Memory B cell (primary cell): ENCODE measurements around the gene KDM4B.
A peak's percentile ranks its signal among the peaks of the same experiment; 100 is the strongest.

Source experiments
- ATAC-seq: fragments of 150-1000 bp; cut with Tn5 transposase; 2 replicates; pipeline ENCODE4 v1.10.0; 2021; ENCODE audit warnings: low read depth, mild to moderate bottlenecking, moderate library complexity
- DNase-seq, 2 donors: peaks; one replicate each; pipeline ENCODE4 v3.0.0; 2022; ENCODE audit warnings: low spot score in 2 of 2
- H3K27ac Mint-ChIP-seq: one replicate; pipeline ENCODE4 v1.8.0; 2022; ENCODE audit warnings: mild to moderate bottlenecking, moderate library complexity, mixed read lengths
- H3K27me3 Mint-ChIP-seq: one replicate; pipeline ENCODE4 v1.8.0; 2022; ENCODE audit warnings: mixed read lengths
- H3K36me3 Mint-ChIP-seq: one replicate; pipeline ENCODE4 v1.8.0; 2022; ENCODE audit warnings: mild to moderate bottlenecking, mixed read lengths
- H3K4me1 Mint-ChIP-seq: one replicate; pipeline ENCODE4 v1.8.0; 2022; ENCODE audit warnings: mixed read lengths
- H3K4me3 Mint-ChIP-seq: one replicate; pipeline ENCODE4 v1.8.0; 2022; ENCODE audit warnings: mild to moderate bottlenecking, moderate library complexity, mixed read lengths
- H3K9me3 Mint-ChIP-seq: one replicate; pipeline ENCODE4 v1.8.0; 2022; ENCODE audit warnings: mixed read lengths

KDM4B gene

DNA sequence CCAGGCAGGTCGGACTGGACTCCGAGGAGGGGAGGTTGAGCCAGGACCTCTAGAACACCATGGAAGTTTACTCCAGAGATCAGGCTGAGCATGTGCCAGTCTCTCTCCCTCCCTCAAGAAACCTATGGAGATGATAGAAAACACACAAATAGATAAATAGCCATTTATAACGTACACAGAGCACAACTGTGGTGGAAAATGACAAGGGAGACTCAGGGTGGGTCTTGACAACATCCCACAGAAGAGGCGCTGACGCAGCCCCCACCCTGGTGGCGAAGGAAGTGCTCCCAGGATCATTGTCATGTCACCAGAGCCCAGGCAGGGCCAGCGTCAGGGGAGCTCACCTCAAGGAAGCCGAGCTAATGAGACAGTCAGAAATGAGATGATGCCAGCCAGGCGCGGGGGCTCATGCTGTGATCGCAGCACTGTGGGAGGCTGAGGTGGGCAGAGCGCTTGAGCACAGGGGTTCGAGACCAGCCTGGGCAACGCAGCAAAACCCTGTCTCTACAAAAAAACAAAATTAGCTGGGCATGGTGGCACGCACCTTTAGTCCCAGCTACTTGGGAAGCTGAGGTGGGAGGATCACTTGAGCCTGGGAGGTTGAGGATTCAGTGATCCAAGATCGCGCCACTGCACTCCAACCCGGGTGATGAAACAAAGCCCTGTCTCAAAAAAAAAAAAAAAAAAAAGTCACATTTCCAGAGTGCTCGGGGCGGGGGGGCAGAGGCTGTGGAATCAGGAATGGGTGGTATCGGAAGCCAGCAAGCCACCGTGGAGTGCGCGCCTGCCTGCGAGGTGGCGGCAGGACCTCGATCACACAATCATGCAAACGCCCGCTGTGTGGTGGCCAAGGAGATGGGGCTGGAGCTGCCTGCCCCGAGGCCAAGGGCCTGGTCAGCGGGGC is 178.4 kb downstream of the KDM4B start:
- Mint-ChIP-seq H3K9me3 (no peaks in the 10 kb centered on the region), H3K4me1 (peaks cover 10% of the 10 kb centered on the region), H3K27ac (no peak overlapping the region), H3K36me3 (peaks cover 15% of the 10 kb centered on the region), H3K4me3 (no peak overlapping the region), H3K27me3 (no peaks in the 10 kb centered on the region)
- DNase-seq (no peak), ATAC-seq (no peak)

DNA sequence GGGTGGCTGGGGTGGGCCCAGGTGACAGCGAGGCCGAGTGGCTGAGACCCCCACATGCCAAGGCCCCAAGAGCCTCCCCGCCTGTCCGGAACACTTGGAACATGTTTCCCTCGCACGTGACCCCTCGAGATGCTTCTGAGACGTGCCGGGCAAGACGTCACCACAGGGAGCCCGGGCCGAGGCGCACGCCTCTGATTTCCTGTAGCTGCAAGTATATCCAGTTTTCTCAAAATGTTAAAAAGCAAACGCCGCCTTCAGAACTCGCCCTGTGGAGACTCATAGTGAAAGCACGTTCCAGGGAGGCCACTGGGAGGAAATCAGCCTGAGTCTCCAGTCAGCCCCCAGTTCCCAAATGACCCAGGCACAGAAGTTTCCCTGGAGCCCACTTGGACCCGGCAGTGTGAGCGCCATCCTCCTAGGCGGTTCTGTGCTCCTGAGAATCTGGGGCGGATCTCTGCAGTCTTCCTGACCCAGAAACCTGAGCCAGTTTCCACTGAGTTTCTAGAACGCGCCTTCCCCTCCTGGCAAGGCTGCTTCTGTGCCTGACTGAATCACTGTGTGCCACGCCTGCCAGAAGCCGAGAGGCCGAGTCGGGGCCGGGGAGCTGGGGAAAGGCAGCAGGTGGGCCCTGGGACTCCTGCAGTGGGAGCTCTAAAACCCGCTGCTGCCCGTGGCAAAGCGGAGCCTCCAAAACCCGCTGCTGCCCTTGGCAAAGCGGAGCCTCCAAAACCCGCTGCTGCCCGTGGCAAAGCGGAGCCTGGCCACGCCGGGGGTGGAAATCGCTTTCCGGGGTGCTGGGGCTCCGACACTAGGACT is 179.3 kb downstream of the KDM4B start:
- H3K9me3 Mint-ChIP-seq: no peaks in the 10 kb centered on the region
- peaks cover 15% of the 10 kb centered on the region for H3K36me3 Mint-ChIP-seq
- no peak overlapping the region for H3K27ac Mint-ChIP-seq
- H3K27me3 Mint-ChIP-seq: no peaks in the 10 kb centered on the region
- DNase-seq (no peak), ATAC-seq (no peak)
- H3K4me3 Mint-ChIP-seq: no peak overlapping the region
- H3K4me1 Mint-ChIP-seq: peaks cover 4% of the 10 kb centered on the region

DNA sequence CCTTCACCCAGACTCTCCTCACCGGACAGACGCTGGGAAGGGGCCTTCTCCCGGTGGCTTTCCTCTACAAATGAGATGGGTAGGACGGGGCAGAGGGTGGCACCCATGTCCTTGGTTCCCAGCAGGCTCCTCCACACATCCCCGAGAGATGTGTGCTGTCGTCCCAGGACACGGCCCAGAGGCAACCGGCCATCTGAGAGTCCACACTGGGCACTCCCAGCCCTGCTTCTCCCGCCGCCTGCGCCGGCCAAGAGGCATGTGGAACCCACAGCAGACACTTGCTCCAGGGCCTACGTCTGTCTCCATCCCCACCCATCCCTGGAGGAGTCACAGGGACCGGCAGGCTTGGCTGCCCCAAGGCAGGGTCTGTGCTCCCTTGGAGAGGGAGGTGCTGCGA is 179.9 kb downstream of the KDM4B start:
- Mint-ChIP-seq H3K27me3 (no peaks in the 10 kb centered on the region), H3K4me3 (no peak overlapping the region), H3K36me3 (peaks cover 11% of the 10 kb centered on the region), H3K27ac (no peak overlapping the region), H3K9me3 (no peaks in the 10 kb centered on the region), H3K4me1 (no peaks in the 10 kb centered on the region)
- ATAC-seq (no peak), DNase-seq (no peak)

DNA sequence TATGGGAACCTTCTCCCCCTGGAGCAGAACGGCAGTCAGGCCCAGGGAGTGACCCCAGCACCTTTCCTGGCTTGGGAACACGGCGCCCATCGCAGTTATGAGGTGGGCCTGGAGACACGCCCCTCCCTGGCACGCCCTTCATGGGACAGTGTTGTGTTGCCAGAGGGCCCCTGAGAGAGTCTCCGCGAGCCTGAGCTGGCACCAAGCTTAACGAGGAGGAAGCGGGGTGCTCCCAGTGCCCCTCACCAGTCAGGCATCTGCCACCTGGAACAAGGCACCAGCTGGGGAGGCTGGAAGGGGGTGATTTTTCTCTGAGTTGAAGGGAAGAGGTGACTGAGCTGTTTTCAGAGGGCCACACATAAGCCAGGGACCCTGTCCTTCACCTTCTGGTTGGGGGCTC is 180.6 kb downstream of the KDM4B start:
- no peaks in the 10 kb centered on the region for H3K9me3 Mint-ChIP-seq
- DNase-seq (no peak), ATAC-seq (no peak)
- no peak overlapping the region for H3K27ac Mint-ChIP-seq
- H3K4me3 Mint-ChIP-seq: no peak overlapping the region
- H3K4me1 Mint-ChIP-seq: peaks cover 2% of the 10 kb centered on the region
- H3K27me3 Mint-ChIP-seq: no peaks in the 10 kb centered on the region
- H3K36me3 Mint-ChIP-seq: peaks cover 11% of the 10 kb centered on the region

DNA sequence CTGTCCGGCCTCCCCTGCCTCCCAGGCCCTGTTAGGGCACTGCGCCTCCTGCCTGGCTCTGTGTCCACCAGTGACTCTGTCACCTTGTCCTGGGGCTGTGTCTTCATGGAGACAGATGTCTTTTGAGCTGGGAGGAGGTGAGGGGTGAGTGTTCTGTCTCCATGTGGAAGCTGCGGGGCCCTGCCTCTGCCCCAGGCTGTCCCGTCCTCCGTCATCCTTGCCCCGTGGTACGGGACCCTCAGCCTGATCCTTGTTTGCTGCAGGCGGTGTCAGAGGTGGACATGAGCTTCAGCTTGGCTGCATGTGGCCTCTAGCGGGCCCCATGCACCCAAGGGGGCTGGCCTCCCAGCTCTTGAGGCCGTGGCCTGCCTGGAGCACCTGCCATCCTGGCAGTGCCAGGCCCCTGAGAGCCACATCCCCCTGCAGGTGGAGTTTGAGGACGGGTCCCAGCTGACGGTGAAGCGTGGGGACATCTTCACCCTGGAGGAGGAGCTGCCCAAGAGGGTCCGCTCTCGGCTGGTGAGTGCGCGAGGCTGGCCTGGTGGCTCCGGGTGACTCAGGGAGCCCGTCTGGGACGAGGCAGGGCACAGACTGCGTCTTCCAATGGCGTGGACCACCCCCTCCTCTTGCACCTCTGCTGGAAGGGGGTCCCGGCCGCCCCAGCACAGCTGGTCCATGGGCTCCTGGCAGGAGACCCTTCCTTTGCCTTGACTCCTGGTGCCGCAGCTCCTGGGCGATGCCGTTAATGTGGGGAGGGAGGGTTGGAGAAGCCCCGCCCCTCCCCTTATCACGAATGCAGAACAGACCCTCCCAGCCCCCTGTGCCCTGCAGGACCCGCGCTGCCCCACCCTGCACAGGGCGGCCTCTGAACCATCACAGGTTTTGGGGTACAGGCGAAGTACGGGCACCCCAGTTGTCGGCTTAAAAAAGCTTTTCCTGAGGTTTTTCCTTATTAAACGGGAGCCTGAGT is 181.3 kb downstream of the KDM4B start:
- DNase-seq (no peak), ATAC-seq (no peak)
- Mint-ChIP-seq H3K9me3 (no peaks in the 10 kb centered on the region), H3K27ac (no peak overlapping the region), H3K4me1 (peaks cover 2% of the 10 kb centered on the region), H3K36me3 (peaks cover 11% of the 10 kb centered on the region), H3K4me3 (no peak overlapping the region), H3K27me3 (no peaks in the 10 kb centered on the region)

DNA sequence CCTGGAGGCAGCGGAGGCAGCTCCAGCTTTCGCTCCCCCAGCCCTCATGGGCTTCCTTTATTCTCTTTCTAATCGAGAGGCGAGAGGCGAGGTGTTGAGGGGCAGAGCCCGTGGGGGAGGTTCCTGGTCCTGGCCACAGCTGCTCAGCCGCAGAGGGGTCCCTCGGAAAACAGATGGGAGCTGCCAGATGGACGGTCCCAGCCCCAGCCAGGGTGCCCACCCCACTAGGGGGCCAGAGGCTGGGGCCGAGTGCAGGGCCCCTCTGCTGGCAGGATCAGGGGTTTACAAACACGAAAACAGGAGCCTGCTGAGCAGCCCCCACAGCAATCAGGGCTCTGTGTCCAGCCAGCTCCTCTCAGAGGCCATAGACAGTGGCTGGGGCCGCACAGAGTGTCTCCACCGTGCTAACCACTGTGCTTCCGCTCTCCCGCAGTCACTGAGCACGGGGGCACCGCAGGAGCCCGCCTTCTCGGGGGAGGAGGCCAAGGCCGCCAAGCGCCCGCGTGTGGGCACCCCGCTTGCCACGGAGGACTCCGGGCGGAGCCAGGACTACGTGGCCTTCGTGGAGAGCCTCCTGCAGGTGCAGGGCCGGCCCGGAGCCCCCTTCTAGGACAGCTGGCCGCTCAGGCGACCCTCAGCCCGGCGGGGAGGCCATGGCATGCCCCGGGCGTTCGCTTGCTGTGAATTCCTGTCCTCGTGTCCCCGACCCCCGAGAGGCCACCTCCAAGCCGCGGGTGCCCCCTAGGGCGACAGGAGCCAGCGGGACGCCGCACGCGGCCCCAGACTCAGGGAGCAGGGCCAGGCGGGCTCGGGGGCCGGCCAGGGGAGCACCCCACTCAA is 182.2 kb downstream of the KDM4B start:
- H3K9me3 Mint-ChIP-seq: no peaks in the 10 kb centered on the region
- H3K36me3 Mint-ChIP-seq: peaks cover 7% of the 10 kb centered on the region
- no peaks in the 10 kb centered on the region for H3K27me3 Mint-ChIP-seq
- H3K4me3 Mint-ChIP-seq: no peak overlapping the region
- DNase-seq (no peak), ATAC-seq (no peak)
- H3K27ac Mint-ChIP-seq: no peak overlapping the region
- peaks cover 2% of the 10 kb centered on the region for H3K4me1 Mint-ChIP-seq

DNA sequence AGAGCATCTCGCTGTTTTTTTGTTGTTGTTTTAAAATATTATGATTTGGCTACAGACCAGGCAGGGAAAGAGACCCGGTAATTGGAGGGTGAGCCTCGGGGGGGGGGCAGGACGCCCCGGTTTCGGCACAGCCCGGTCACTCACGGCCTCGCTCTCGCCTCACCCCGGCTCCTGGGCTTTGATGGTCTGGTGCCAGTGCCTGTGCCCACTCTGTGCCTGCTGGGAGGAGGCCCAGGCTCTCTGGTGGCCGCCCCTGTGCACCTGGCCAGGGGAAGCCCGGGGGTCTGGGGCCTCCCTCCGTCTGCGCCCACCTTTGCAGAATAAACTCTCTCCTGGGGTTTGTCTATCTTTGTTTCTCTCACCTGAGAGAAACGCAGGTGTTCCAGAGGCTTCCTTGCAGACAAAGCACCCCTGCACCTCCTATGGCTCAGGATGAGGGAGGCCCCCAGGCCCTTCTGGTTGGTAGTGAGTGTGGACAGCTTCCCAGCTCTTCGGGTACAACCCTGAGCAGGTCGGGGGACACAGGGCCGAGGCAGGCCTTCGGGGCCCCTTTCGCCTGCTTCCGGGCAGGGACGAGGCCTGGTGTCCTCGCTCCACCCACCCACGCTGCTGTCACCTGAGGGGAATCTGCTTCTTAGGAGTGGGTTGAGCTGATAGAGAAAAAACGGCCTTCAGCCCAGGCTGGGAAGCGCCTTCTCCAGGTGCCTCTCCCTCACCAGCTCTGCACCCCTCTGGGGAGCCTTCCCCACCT is 183.3 kb downstream of the KDM4B start:
- Mint-ChIP-seq H3K27me3 (no peaks in the 10 kb centered on the region), H3K36me3 (peaks cover 5% of the 10 kb centered on the region), H3K4me1 (peaks cover 2% of the 10 kb centered on the region), H3K4me3 (no peak overlapping the region), H3K9me3 (no peaks in the 10 kb centered on the region), H3K27ac (no peak overlapping the region)
- DNase-seq: no peak
- ATAC-seq: no peak

DNA sequence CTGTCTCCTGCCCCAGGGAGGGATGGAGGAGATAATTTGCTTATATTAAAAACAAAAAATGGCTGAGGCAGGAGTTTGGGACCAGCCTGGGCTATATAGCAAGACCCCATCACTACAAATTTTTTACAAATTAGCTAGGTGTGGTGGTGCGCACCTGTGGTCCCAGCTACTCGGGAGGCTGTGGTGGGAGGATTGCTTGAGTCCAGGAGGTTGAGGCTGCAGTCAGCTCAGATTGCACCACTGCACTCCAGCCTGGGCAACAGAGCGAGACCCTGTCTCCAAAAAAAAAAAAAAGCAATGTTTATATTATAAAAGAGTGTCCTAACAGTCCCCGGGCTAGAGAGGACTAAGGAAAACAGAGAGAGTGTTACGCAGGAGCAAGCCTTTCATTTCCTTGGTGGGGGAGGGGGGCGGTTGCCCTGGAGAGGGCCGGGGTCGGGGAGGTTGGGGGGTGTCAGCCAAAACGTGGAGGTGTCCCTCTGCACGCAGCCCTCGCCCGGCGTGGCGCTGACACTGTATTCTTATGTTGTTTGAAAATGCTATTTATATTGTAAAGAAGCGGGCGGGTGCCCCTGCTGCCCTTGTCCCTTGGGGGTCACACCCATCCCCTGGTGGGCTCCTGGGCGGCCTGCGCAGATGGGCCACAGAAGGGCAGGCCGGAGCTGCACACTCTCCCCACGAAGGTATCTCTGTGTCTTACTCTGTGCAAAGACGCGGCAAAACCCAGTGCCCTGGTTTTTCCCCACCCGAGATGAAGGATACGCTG is 184.0 kb downstream of the KDM4B start:
- H3K9me3 Mint-ChIP-seq: no peaks in the 10 kb centered on the region
- no peak overlapping the region for H3K27ac Mint-ChIP-seq

DNA sequence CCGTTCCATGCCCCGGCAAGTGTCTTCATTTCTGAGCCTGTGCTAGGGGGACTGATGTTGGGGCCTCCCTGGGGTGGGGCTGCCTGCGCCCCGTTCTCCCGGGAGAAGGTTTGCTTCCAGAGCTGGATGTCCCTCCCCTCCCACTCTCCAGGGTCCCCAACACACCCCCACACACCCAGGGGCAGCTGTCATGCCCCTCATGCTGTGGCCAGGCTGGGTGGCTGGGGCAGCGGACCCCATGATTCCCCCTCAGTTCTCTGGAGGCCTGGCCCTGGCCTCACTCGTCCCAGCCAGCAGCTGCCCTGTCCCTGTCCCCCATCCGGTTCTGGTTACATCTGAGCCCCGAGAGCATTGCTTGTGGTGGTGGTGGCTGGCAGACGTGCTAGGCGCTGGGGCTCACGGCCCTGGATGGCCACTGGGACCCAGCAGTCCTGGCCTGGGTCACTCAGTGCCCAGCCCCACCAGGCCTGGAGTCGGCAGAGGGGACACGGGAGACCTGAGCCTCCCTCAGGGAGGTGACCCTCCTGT is 184.8 kb downstream of the KDM4B start:
- ATAC-seq (peak; percentile 28), DNase-seq (no peak)
- peaks cover 11% of the 10 kb centered on the region for H3K36me3 Mint-ChIP-seq
- peak overlapping the region; percentile 58 for H3K27ac Mint-ChIP-seq
- H3K4me1 Mint-ChIP-seq: peaks cover 2% of the 10 kb centered on the region
- H3K27me3 Mint-ChIP-seq: no peaks in the 10 kb centered on the region
- H3K4me3 Mint-ChIP-seq: no peak overlapping the region
- H3K9me3 Mint-ChIP-seq: no peaks in the 10 kb centered on the region

More for the DNA sequence above, 184.0 kb downstream of the KDM4B start:
- H3K27me3 Mint-ChIP-seq: no peaks in the 10 kb centered on the region
- no peak overlapping the region for H3K4me3 Mint-ChIP-seq
- peaks cover 2% of the 10 kb centered on the region for H3K4me1 Mint-ChIP-seq
- ATAC-seq (no peak), DNase-seq (no peak)
- H3K36me3 Mint-ChIP-seq: peaks cover 9% of the 10 kb centered on the region

DNA sequence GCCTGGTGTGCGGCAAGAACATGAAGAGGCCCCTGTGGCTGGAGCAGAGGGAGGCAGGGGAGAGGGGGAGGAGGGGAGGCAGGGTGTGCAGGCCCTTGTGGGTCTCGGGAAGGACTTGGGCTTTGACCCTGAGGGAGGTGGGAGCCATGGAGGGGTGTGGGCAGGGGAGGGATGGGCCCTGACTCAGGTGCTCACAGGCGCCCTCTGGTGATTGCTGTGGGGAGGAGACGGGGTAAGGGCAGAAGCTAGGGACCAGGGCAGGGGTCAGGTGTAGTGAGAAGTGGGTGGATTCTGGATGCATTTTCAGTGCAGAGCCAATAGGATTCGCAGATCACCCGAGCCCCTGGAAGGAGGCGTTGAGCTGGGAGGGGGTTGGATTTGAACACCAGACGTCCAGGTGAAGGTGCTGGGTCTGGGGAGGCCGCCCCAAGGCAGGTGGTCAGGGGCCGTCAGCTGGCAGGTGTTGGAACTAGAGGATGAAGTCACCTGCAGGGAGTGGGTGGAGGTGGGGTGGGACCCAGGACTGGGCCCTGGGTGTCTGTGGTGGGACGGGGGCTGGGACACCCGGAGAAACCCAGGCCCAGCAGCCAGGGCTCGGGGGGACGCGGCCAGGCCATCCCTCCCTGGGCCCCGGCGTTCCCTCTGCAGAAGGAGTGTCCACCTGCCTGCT is 185.4 kb downstream of the KDM4B start:
- Mint-ChIP-seq H3K27me3 (no peaks in the 10 kb centered on the region), H3K4me1 (peaks cover 2% of the 10 kb centered on the region), H3K4me3 (no peak overlapping the region), H3K27ac (peak overlapping the region; percentile 58), H3K9me3 (no peaks in the 10 kb centered on the region), H3K36me3 (peaks cover 11% of the 10 kb centered on the region)
- DNase-seq: peak; percentile 66 to 70
- peak; percentile 78 for ATAC-seq

DNA sequence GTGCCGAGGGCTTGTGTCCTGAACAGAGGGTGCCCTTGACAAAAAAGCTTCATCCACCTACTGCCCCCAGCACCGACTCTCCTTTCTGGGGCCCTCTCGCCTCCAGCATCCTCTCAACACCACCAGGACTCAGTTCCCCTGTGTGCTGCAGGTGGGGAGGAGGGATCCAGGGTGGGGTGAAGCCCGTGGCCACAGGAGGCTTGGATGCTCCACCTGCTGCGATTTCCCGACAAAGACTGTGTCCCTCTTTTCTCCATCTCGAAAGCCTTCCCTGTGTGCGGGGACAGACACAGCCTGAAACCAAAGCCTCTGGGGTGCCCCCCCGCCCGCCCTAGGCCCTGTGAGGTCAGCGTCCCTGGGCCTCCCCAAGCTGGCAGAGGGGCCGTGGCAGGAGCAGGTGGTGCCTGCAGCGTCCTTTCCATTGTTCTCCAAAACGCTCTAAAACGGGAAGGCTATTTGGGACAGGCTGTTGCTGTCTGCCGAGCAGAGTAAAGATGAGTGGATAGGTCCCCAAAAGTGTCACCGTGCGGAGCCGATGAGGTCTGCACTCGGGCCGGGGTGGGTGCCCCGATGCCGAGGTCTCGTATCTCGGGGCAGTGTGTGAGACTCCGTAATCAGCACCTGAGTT is 186.0 kb downstream of the KDM4B start:
- Mint-ChIP-seq H3K27me3 (no peaks in the 10 kb centered on the region), H3K4me3 (no peak overlapping the region), H3K36me3 (peaks cover 11% of the 10 kb centered on the region), H3K9me3 (no peaks in the 10 kb centered on the region), H3K27ac (no peak overlapping the region), H3K4me1 (peaks cover 2% of the 10 kb centered on the region)
- ATAC-seq: no peak
- no peak for DNase-seq
